NK-92 treated with Interleukin-12 subunit alpha and Interleukin-12 subunit beta, amount 100 ng/mL, for 24 hours (cell line): ENCODE data around the gene YJU2.
"Not testable (repeated sequence)": the region's sequence is repeated elsewhere in the genome, so short reads cannot be mapped to it uniquely, and the experiment has no call there.

Experiments used
- DNase-seq: peaks from one replicate; lab custom pipeline; 2025; lab: John Stamatoyannopoulos, UW

The YJU2 gene

DNA sequence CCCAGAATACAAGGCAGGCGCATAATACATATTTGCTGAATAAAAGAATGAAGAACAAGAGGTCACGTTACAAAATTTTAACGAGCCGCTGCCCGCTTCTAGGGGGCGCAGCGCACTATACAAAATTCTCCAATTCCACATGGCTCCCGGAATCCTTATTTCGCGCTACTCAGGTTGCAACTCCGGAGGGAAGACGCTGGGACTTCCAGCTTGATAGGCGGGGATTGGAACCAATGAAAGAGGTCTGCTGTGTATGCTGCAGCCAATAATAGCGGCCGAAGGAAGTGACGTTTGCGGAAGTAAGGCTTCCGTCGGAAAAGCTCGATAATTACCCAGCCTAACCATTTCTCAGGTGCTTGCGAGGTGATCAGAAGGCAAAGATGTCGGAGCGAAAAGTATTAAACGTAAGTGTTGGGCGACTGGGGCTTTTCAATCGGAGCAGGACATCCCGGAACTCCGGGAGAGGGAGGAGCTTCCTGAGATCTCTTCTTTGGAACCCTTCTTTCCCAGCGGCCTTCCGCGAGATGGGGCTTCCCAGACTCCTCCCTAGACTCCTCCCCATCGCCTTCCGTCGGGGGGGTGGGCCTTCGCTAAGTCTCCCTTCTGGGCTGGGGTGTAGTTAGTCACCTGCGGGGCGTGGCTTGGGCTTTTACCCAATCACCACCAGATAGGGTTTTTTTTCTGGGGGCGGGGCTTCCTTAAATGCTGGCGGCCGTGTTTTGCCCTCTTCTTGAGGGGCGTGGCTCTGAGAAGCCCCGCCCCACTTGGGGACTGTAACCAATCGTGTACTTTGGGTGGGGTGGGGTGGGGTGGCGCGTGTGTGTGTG lies at the start of gene YJU2:
YJU2 (plus strand) TSS at position 314 of the 827 bp plus-strand sequence; CDS start at position 381, 67 bp downstream.
- DNase-seq, result peak; percentile 99

DNA sequence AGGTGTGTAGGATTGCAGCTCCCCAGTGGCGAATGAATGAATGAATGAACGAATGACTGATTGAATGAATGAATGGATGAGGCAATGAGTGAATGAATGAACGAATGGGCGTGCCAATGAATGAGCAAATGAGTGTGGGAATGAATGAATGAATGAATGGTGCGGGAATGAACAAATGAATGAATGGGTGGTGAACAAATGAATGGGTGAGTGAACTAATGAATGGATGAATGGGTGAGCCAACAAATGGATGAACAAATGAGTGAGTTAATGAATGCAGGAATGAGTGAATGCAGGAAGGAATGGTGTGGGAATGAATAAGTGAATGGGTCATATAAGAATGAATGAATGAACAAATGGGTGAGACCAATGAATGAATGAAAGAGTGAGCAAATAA lies 49.7 kb upstream of the YJU2 start:
- no peak for DNase-seq

DNA sequence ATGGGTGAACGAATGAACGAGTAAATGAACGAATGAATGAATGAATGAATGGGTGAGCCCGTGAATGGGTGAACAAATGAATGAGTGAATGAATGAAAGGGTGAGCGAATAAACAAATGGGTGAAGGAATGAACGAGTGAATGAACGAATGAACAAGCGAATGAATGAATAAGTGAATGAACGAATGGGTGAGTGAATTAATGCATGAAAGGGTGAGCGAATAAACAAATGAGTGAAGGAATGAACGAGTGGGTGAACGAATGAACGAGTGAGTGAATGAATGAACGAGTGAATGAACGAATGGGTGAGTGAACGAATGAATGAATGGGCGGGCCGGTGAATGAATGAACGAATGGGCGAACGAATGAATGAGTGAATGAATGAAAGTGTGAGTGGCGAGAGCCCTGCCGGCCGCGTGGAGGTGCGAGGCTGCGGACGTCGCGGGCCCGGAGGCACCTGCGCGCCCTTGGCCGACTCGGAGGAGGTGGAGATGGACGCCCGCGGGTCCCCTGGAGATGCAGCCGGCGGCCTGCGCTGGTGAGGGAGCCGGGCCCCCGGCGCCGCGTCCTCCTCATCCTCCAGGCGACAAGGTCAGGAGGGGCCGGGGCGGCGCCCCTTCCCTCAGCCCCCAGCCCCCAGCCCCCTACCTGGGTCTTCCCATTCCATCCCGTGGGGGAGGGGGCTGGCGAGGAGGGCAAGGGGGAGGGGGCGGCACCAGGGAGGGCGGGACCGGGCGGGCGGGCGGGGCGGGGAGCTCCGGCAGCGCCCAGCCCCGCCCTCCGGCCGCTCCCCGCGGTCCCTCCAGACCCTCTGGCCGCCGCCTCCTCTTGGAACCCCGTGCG lies 49.0 kb upstream of the YJU2 start:
- DNase-seq, result no peak

DNA sequence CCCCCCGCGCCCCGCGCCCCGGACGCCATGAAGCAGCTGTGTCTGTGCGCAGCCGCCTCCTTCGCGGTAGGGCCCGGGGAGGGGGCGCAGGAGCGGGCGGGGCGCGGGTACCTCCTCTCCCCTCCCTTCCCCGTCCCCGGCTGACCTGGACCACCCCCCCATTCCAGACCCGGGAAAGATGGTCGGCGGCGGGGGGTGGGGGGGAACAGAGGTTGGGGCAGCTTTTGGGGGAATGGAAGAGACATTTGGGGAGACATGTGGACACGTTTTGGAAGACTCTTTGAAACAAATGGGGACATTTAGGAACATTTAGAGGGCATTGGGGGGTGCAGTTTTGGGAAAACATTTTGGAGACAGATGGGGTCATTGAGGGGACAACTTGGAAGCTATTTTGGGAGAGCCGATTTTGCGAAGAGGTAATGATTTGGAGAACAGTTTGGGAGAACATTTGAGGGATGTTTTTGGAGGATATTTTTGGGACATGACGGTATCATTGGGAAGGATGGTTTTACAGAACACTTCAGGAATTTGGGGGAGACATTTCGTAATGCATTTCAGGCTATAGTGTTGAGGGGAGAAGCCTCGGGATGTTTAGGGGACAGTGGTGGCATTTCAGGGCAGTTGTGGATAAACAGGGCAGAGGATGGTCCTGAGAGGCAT lies 48.3 kb upstream of the YJU2 start:
- no peak for DNase-seq

DNA sequence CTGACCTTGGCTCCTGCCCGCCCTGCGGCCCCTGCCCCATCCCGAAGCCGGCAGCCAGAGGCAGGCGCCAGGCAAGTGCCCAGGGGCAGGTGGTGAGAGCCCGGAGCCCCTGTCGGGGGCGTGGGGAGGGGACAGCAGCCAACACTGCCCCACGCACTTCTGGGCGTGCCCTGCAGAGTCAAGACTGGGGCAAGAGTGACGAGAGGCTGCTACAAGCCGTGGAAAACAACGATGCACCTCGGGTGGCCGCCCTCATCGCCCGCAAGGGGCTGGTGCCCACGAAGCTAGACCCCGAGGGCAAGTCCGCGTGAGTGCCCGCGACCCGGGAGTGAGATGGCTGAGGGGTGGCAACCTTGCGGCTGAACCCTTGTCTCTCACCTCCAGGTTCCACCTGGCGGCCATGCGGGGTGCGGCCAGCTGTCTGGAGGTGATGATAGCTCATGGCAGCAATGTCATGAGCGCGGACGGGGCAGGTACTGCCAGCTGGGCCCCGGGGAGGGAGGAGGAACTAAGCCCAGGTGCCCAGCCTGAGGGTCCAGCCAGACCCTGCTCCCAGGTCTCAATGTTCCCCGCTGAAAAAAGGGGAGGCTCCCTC lies 47.1 kb upstream of the YJU2 start:
- DNase-seq, result no peak

DNA sequence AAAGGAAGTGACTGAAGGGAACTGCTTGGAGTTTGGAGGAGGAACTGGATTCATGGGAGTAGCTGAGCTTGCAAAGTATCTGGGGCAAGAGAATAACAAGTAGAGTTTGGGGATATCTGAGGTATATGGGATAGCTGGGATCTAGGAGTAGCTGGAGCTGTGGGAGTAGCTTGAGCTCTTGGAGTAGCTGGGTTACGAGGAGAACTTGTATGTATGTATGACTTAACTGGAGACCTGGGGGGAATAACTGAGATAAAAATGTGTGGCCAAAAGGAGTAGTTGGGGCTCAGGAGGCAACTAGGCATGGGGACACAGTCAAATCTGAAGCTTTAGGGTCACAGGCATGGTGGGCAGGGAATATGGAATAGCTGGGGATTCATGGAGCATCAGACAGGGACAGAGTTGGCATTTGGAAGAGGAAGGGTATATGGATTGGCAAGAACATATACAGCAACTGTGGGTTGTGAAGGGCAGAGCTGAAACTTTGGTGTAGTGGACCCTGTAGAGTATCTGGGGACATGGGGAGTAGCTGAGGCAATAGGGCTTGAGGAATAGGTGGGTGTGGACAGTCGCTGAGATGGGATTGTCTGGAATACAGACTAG lies 45.8 kb upstream of the YJU2 start:
- DNase-seq, result no peak

DNA sequence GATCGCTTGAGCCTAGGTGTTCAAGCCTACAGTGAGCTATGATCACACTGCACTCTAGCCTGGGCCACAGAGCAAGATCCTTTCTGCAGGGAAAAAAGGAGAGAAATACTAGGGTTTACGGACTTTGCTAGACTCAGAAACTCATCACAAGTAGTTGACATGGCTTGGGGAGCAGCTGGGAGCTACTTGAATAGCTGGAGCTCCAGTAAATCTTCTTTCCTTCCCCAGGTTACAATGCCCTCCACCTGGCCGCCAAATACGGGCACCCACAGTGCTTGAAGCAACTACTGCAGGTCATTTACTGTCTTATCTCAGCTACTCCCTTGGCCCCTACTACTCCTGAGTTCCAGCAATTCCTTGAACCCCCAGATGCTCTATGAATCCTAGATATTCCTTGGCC lies 45.1 kb upstream of the YJU2 start:
- DNase-seq, result no peak

DNA sequence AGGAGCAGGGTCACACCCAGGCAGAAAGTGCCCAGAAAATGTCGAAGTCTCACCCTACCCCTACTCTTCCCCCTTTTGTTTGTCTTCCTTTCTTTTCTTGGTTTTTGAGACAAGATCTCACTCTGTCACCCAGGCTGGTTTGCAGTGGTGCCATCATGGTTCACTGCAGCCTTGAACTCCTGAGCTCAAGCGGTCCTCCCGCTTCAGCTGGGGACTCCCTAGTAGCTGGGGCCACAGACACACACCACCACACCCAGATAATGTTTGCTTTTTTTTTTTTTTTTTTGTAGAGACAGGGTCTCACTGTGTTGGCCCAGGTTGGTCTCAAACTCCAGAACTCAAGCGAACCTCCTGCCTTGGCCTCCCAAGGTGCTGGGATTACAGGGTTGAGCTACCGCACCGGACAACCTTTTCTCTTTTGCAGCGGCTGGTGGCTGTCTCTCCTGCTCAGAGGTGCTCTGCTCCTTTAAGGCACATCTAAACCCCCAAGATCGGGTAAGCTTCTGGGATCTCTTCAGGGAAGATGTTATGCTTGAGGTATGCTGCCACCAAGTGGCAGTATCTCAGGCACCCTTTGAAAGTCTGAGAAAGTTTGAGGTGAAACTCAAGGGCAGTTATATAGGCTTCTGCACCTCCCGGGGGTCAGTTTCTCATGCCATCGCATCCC lies 39.9 kb upstream of the YJU2 start:
- no peak for DNase-seq

DNA sequence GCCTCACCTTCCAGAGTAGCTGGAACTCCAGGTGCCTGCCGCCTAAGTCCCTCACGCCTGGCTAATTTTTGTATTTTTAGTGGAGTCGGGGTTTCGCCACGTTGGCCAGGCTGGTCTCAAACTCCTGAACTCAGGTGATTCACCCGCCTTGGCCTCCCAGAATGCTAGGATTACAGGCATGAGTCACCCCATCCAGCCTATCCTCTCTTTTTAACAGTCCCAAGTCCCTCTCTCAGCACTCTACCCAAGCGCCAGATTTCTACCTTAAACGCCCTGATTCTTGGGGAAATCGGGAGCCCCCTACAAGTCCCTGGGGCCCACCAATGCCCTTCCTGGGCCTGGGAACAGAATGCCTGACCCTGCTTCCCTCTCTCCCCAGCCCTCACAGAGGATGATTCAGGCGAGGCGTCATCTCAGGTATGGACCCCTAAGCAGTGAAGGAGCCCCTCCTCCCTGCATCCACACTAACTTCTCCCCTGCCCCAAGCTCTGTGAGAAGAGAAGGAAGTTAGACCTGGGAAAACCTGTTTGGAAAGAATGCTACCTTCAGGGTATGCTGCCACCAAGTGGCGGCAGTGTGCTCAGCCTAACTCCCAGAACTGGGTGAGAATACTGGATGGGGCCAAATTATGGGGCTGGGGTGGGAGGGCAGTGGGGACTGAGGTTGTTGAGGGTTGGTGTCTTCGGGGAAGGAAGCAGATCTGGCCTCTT lies 38.3 kb upstream of the YJU2 start:
- no peak for DNase-seq

DNA sequence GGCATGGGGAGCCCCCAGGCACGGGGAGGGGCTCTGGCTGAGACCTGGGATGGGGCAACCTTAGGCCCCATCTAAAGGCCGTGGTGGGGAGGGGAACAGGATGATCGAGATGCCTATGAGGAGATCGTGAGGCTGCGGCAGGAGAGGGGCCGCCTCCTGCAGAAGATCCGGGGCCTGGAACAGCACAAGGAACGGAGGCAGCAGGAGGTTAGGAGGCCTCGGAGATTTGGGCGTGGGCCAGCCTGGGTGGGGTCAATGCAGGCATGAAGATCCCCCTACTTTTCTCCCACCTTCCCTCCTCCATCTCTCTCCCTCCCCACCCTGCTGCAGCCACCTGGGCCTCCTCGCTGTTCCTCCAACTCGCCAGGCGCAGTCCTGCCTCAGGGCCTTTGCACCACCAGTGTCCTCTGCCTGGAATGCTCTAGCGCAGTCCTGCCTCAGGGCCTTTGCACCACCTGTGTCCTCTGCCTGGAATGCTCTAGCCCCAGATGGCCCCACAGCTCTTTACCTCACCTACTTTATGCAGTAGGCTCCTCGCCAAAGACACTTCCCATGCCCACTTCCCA lies 36.6 kb upstream of the YJU2 start:
- DNase-seq, result no peak

DNA sequence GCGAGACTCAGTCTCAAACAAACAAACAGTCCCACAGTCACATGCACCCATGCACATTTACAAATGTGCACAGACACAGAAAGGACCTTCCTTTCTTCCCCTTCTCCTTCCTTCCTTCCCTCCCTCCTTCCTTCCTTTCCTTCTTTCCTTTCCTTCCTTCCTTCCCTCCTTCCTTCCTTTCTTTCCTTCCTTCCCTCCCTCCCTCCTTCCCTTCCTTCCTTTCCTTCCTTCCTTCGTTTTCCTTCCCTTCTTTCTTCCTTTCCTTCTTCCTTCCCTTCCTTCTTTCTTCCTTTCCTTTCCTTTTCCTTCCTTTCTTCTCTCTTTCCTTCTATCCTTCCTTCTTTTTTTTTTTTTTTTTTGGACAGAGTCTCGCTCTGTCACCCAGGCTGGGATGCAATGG lies 33.8 kb upstream of the YJU2 start:
- DNase-seq, result no peak

DNA sequence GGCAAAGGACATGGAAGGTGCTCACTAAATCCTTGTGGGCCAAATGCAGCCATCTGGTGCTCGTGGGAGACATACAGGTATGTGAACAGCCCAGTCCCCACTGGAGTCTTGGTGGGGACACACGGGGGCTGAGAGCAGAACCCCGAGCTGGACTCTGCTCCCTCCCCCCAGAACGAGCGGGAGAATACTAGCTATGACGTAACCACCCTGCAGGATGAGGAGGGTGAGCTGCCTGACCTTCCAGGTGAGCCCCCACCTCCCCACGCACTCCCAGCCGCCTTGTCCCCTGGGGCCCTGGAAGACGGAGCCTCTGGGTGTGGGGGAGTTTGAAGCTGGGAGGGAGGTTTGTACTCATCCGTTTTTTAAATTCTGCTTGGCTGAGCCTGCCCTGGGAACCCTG lies 31.1 kb upstream of the YJU2 start:
- no peak for DNase-seq

DNA sequence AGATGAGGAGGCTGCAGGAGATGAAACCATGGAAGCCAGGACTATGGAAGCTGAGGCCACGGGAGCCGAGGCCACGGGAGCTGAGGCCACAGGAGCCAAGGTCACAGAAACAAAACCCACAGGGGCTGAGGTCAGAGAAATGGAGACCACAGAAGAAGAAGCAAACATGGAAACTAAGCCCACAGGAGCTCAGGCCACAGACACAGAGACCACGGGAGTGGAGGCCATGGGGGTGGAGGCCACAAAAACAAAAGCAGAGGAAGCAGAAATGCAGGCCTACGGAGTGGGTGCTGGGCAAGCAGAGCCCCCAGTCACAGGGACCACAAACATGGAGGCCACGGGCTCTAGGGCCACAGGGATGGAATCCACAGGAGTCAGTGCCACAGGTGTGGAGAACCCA lies 30.0 kb upstream of the YJU2 start:
- no peak for DNase-seq

DNA sequence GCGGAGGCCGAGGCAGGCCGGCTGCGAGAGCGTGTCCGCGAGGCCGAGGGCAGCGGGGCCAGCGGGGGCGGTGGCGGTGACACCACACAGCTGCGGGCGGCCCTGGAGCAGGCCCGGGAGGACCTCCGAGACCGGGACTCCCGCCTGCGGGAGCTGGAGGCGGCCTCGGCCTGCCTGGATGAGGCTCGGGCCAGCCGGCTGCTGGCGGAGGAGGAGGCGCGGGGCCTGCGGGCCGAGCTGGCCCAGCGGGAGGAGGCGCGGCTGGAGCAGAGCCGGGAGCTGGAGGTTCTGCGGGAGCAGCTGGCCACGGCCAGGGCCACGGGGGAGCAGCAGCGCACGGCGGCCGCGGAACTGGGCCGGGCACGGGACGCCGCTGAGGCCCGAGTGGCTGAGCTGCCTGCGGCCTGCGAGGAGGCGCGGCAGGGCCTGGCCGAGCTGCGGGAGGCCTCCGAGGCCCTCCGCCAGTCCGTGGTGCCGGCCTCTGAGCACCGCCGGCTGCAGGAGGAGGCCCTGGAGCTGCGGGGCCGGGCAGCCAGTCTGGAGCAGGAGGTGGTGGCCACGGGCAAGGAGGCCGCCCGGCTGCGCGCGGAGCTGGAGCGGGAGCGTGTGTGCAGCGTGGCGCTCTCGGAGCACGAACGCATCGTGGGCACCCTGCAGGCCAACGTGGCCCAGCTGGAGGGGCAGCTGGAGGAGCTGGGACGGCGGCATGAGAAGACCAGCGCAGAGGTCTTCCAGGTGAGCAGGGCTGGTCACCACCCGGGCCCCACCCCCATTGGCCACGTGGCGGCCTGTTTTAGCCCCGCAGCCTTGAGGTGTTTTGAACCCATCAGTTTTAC lies 29.2 kb upstream of the YJU2 start:
- no peak for DNase-seq

DNA sequence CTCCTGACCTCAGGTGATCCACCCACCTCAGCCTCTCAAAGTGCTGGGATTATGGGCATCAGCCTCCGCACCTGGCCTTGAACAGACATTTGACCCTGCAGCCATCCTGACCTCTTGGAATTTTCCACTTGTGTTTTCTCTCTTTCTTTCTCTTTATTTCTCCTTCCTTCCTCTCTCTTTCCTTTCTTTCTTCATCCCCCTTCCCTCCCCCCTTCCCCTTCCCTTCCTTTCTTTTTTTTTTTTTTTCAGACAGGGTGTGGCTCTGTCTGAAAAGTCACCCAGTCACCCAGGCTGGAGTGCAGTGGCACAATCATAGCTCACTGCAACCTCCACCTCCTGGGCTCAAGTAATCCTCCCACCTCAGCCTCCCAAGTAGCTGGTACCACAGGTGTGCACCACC lies 28.4 kb upstream of the YJU2 start:
- DNase-seq, result not testable (repeated sequence)

DNA sequence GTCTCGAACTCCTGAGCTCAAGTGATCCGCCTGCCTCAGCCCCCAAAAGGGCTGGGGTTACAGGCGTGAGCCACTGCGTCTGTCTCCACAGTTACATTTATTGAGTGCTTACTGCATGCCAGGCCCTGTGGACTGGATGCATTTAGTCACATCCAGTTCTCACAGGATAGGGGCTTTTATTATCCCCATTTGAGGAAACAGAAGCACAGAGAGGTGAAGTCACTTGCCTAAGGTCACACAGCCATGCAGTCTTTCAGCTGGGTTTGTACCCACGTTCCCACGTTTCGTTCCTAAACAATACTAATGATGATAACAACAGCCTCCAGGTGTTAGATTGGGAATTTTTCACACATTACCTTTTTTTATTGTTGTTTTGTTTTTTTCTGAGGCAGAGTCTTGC lies 26.7 kb upstream of the YJU2 start:
- DNase-seq, result no peak

DNA sequence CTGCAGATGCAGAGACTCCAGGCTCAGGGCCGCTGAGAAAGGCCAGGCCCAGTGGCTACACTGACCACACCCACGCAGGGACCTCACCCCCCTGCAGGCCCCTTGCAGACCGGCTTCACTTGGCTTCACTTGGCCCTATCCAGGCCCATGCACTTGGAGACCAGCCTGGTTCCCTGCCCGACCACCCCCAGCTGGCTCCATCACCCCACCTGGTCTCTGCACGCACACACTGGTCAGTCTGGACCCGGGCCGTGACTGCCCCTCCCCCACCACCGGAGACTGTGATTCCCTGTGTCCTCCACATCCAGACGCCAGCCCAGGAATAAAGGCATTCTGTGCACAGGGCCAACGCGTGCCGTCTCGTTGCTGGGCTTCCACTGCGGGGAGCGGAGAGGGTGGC lies 22.4 kb upstream of the YJU2 start:
- DNase-seq, result no peak

DNA sequence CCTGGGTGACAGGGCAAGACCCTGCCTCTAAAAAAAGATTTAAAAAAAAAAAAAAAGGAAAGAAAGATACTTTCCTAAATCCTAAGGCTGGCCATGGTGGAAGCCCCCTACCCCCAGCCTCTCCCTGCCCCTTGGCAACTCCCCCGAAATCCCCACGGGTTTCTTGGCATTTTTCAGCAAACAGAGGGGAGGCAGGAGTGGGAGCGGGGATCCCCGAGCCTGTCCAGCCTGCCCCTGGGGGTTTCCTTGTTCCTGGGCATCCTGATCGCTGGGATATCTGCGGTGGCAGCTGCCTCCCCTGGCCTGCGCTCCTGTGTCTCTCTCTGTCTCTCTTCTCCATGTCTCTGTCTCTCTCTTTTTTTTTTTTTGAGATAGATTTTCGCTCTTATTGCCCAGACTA lies 21.0 kb upstream of the YJU2 start:
- DNase-seq, result no peak

DNA sequence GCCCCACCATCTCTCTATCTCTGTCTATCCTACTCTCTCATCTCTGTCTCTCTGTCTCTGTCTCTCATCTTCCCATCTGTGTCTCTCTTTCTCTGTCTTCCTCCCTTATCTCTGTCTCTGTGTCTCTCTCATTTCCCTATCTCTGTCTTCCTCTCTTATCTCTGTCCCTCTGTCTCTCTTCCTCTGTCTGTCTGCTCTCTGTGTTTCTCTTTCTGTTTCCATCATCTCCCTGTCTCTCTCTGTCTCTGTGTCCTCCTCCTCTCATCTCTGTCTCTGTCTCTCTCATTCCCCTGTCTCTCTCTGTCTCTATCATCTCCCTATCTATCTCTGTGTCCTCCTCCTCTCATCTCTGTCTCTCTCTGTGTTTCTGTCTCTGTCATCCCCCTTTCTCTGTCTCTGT lies 19.1 kb upstream of the YJU2 start:
- no peak for DNase-seq

DNA sequence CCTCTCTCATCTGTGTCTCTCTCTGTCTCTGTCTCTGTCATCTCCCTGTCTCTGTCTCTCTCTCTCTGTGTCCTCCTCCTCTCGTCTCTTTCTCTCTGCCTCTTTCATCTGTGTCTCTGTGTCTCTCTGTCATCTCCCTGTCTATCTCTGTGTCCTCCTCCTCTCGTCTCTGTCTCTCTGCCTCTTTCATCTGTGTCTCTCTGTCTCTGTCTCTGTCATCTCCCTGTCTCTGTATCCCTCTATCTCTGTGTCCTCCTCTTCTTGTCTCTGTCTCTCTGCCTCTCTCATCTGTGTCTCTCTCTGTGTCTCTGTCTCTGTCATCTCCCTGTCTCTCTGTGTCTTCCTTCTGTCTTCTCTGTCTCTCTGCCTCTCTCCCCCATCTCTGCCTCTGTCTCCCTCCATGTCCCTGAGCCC lies 18.1 kb upstream of the YJU2 start:
- DNase-seq, result no peak
